NT2/D1 (cell line): ENCODE results near the gene CACNA2D3.

Experiments used
- YY1 ChIP-seq: IDR thresholded peaks from 2 replicates; pipeline ENCODE4 v1.6.1; 2011; ENCODE audit not compliant: insufficient read length, insufficient read depth
- ZNF274 ChIP-seq: IDR thresholded peaks from 2 replicates; pipeline ENCODE4 v1.6.1; 2011; ENCODE audit warnings: mild to moderate bottlenecking, low read depth, low read length

DNA sequence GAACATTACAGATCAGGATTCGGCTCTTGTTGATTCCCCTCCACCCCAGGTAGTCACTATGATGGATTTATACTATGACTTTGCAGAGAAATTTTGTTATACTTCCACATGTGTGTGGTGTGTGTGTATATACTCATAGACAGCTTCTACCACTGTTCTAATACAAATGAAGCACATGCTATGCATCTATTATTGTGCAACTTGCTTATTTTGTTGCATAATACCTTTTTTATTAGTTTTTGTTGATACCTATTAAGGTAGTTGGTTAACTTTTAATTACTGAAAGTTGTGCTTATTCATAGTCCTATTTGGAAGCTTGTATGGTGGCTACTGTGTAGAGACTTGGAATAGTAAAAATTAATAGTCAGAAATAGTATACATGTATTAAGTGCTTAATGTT is 140.6 kb downstream of the CACNA2D3 start:
- TF ChIP-seq YY1: no peak
- no peak for TF ChIP-seq ZNF274
